Subcutaneous adipose tissue (tissue), 4 donors: Measurements from ENCODE around the gene DCTN2. TPM values are rescaled to one million over a fixed set of nuclear protein-coding genes. Genes with fewer than 3 reads are reported as not detected.

Experiments
- total RNA-seq, 4 donors: library from RNA; depleted of rRNA; stranded (reverse); fragments of >200 nt; gene quantifications; one replicate each; pipeline ENCODE4 v1.1.0, GENCODE V29; 2016
- TF ChIP-seq, protein P1 (sequence below): fragments of 450-650 bp; IDR thresholded peaks from one replicate; pipeline ENCODE4 v1.5.1; 2016; ENCODE audit warnings: low read depth, mild to moderate bottlenecking, control low read depth, antibody characterized with exemption, moderate library complexity

DCTN2 gene
- total RNA-seq, 4 donors from 2014 or later = 78.6 to 161 (median 131) TPM

DNA sequence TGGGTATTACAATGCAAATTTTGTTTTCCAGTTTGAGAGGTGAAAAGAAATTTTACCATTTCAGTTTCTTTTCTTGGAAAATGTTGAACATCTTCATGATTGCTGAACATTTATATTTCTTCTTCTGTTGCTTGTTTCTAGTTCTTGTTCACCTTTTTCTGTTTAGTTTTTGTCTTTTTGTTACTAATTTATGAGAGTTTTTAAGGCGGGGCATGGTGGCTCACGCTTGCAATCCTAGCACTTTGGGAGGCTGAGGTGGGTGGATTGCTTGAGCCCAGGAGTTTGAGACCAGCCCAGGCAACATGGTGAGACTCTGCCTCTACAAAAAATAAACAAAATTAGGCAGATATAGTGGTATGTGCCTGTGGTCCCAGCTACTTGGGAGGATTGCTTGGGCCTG lies 13.5 kb upstream of the DCTN2 start:
- TF ChIP-seq, protein P1, sequence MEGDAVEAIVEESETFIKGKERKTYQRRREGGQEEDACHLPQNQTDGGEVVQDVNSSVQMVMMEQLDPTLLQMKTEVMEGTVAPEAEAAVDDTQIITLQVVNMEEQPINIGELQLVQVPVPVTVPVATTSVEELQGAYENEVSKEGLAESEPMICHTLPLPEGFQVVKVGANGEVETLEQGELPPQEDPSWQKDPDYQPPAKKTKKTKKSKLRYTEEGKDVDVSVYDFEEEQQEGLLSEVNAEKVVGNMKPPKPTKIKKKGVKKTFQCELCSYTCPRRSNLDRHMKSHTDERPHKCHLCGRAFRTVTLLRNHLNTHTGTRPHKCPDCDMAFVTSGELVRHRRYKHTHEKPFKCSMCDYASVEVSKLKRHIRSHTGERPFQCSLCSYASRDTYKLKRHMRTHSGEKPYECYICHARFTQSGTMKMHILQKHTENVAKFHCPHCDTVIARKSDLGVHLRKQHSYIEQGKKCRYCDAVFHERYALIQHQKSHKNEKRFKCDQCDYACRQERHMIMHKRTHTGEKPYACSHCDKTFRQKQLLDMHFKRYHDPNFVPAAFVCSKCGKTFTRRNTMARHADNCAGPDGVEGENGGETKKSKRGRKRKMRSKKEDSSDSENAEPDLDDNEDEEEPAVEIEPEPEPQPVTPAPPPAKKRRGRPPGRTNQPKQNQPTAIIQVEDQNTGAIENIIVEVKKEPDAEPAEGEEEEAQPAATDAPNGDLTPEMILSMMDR = no peak

DNA sequence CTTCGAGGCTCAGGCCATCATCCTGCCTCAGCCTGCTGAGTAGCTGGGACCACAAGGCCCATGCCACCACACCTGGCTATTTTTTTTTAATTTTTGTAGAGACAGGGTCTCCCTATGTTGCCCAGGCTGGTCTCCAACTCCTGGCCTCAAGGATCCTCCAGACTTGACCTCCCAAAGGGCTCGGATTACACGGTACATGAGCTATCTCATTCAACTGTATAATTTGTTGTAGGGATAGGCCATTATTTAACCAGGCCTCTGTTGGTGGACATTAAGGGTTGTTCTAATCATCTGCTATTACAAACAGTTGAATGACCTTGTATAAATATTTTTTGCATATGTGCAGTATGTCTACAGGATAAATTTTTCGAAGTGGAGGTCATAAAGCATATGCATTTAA lies 11.9 kb upstream of the DCTN2 start:
- TF ChIP-seq, protein P1 = no peak

DNA sequence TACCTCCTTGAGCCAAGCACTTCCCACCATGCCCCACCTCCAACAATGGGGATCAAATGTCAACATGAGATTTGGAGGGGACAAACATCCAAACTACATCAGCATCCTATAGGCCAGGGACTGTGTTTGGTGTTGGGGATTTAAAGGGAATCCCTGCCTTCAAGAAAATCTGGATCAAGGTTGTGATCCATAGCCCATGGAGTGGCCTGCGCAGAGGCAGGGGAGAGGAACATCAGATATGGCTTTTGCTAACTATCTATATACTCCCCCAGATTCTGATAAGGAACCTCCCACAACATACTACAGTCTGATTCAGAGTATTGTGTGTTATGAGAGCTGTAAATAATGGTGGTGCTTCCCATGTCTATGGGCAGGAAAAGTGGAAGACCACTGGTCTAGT lies 7.9 kb upstream of the DCTN2 start:
- TF ChIP-seq, protein P1 = no peak

DNA sequence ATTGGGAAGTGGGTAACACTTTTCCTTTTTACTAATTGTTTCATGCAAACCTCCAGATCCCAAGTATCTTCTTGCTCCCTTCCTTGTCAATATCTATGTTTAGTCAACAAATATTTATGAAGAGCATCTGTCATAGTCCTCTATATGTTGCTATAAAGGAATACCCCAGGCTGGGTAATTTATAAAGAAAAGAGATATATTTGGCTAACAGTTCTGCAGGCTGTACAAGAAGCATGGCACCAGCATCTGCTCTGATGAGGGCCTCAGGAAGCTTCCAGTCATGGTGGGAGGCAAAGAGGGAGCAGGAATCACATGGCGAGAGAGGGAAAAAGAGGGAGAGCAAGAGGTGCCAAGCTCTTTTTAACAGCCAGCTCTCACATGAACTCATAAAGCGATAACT lies 7.5 kb upstream of the DCTN2 start:
- TF ChIP-seq, protein P1 = no peak

DNA sequence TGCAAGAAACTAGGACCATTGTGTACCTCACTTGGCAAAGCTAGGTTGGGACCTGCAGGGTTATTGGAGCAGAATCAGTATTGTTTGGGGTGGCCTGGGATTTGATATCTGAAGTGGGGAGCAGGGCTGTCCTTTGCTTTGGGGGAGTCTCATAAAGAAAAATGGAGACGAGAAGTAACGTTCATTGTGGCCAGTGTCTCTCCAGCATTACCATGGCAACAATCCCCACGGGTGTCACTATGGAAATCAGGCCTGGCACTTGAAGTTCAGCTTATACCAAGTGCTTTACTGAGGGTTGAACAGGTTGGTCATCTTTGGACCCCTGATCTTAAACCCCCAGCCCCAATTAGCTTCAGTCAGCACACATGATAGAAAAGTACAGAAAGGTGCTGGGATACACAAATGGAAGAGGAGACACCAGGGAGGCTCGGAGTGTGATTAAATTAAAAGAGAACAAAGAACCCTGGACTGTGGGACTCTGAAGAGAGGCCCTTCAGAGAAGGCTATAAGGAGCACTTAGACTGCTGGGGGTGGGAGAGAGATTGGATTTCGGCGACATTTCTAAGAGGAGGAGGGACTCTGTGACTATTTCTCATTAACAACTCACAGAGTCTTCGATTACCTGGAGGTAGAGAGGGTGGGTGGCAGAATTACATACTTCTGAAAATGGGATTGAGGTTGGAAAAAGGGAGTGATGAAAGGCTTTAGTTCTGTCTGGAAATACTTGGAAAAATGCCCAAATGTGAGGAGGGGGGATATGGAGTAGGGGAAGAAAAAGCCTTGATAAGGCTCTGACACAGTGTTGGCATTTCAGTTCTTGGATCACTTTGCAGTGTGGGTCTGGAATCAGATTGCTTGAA lies 6.6 kb upstream of the DCTN2 start:
- TF ChIP-seq, protein P1 = no peak

DNA sequence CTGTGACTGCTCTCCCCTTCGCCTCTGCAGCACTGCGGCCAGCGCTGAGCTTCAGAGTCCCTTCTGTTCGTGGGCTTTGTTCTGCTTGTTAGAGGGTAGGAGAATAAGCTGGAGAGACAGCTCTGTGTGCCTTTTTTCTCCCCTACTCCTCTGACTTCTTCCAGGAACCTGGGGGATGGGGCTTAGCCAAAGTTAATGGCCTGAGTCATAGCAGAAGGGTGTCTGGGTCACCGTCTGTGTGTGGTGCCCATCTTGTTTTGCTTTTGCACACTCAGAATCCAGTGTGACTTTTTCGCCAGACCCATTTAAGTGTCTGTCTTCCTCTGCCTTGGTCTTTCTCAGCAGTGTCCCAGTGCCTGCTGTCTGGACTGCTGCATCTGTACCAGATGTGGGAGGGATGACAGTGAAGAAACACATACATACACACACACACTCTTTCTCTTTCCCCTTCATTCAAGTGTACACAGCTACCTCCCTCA lies 5.9 kb upstream of the DCTN2 start:
- TF ChIP-seq, protein P1 = no peak

DNA sequence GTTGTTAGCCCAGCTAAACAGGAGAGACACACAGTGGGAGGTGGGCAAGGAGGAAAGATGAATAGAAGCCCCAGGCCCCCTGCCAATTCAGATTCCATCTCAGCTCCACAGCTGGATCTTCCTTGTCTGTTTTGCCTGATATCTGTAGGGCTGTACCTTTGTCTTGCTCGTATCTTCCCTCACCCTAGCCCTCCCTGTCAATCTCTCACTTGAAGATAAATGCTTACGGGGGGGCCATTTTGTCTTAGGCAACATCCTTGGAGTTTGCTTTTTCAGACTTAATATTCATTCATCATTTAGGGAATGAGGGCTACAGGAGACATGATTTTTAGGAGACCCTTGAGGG lies 5.3 kb upstream of the DCTN2 start:
- TF ChIP-seq, protein P1 = no peak
